Activated CD8-positive, alpha-beta memory T cell treated with anti-CD3 and anti-CD28 coated beads, Interleukin-2, amount 50 U/mL, for 48 hours (primary cell): ENCODE data around the gene GRID2.
"Not testable (repeated sequence)": the region's sequence is repeated elsewhere in the genome, so short reads cannot be mapped to it uniquely, and the experiment has no call there.

Experiments
- DNase-seq: peaks from one replicate; pipeline ENCODE4 v3.0.0-alpha.2; 2020

Gene GRID2

GRCh38 chr4:93633721-93634120 is 1330.0 kb downstream of the GRID2 start:
- no peak for DNase-seq

GRCh38 chr4:93635943-93636342 is 1332.2 kb downstream of the GRID2 start:
- DNase-seq = no peak

GRCh38 chr4:93645120-93645519 is 1341.4 kb downstream of the GRID2 start:
- no peak for DNase-seq

GRCh38 chr4:93646233-93646930 is 1342.6 kb downstream of the GRID2 start:
- no peak for DNase-seq

GRCh38 chr4:93648258-93648657 is 1344.5 kb downstream of the GRID2 start:
- DNase-seq = no peak

- DNase-seq = no peak
These were observed 1346.1 kb downstream of the GRID2 start for GRCh38 chr4:93649828-93650227.

GRCh38 chr4:93654211-93654610 is 1350.4 kb downstream of the GRID2 start:
- DNase-seq = no peak

GRCh38 chr4:93657527-93657926 is 1353.8 kb downstream of the GRID2 start:
- no peak for DNase-seq

- no peak for DNase-seq
These were observed 1354.7 kb downstream of the GRID2 start for GRCh38 chr4:93658443-93658842.

- DNase-seq = no peak
These were observed 1355.9 kb downstream of the GRID2 start for GRCh38 chr4:93659629-93660028.

- DNase-seq = no peak
These were observed 1356.3 kb downstream of the GRID2 start for GRCh38 chr4:93660036-93660435.

- DNase-seq = no peak
These were observed 1366.7 kb downstream of the GRID2 start for GRCh38 chr4:93670434-93670833.

- DNase-seq = no peak
These were observed 1367.3 kb downstream of the GRID2 start for GRCh38 chr4:93671093-93671492.

- not testable (repeated sequence) for DNase-seq
These were observed 1373.2 kb downstream of the GRID2 start for GRCh38 chr4:93676937-93677336.

GRCh38 chr4:93684571-93684970 is 1380.8 kb downstream of the GRID2 start:
- no peak for DNase-seq

- DNase-seq = no peak
These were observed 1383.5 kb downstream of the GRID2 start for GRCh38 chr4:93687304-93687703.

GRCh38 chr4:93688978-93689377 is 1385.2 kb downstream of the GRID2 start:
- no peak for DNase-seq

GRCh38 chr4:93693141-93693540 is 1389.4 kb downstream of the GRID2 start:
- DNase-seq = no peak

GRCh38 chr4:93698686-93699085 is 1394.9 kb downstream of the GRID2 start:
- no peak for DNase-seq

- DNase-seq = no peak
These were observed 1396.8 kb downstream of the GRID2 start for GRCh38 chr4:93700571-93700970.

GRCh38 chr4:93710101-93710846 is 1406.5 kb downstream of the GRID2 start:
- no peak for DNase-seq

- DNase-seq = no peak
These were observed 1407.2 kb downstream of the GRID2 start for GRCh38 chr4:93710847-93711430.

- no peak for DNase-seq
These were observed 1414.5 kb downstream of the GRID2 start for GRCh38 chr4:93718233-93718632.

GRCh38 chr4:93719552-93719951 is 1415.8 kb downstream of the GRID2 start:
- no peak for DNase-seq
